Brain pericyte (primary cell): ENCODE measurements around the gene NANOS3.

Experiments
- DNase-seq: peaks from one replicate; pipeline ENCODE4 v3.0.0-alpha.2; 2012; ENCODE audit warnings: low read depth, low spot score

The NANOS3 gene

GRCh38 chr19:13864667-13865570, 12.0 kb upstream of the NANOS3 start:
- no peak for DNase-seq

- no peak for DNase-seq
Measured at GRCh38 chr19:13865571-13866462, 11.1 kb upstream of the NANOS3 start.

- DNase-seq: no peak
Measured at GRCh38 chr19:13866463-13867046, 10.4 kb upstream of the NANOS3 start.

- DNase-seq: no peak
Measured at GRCh38 chr19:13868663-13869062, 8.3 kb upstream of the NANOS3 start.

- no peak for DNase-seq
Measured at GRCh38 chr19:13869281-13869680, 7.7 kb upstream of the NANOS3 start.

- no peak for DNase-seq
Measured at GRCh38 chr19:13870873-13871272, 6.1 kb upstream of the NANOS3 start.

- no peak for DNase-seq
Measured at GRCh38 chr19:13872339-13872694, 4.6 kb upstream of the NANOS3 start.

- DNase-seq: no peak
Measured at GRCh38 chr19:13872695-13873389, 4.1 kb upstream of the NANOS3 start.

- no peak for DNase-seq
Measured at GRCh38 chr19:13873834-13874515, 3.0 kb upstream of the NANOS3 start.

GRCh38 chr19:13875824-13876223, 1.1 kb upstream of the NANOS3 start:
- DNase-seq: no peak

- no peak for DNase-seq
Measured at GRCh38 chr19:13877303-13877702, 369 bp downstream of the NANOS3 start.

- DNase-seq: peak; percentile 84
Measured at GRCh38 chr19:13880059-13881043, 3.4 kb downstream of the NANOS3 start.

GRCh38 chr19:13881251-13881691, 4.3 kb downstream of the NANOS3 start:
- DNase-seq: no peak

- no peak for DNase-seq
Measured at GRCh38 chr19:13881692-13882418, 4.9 kb downstream of the NANOS3 start.

- DNase-seq: no peak
Measured at GRCh38 chr19:13882419-13882795, 5.5 kb downstream of the NANOS3 start.

GRCh38 chr19:13882836-13883235, 5.9 kb downstream of the NANOS3 start:
- DNase-seq: no peak

GRCh38 chr19:13883516-13884064, 6.7 kb downstream of the NANOS3 start:
- no peak for DNase-seq

GRCh38 chr19:13884726-13885591, 8.0 kb downstream of the NANOS3 start:
- no peak for DNase-seq
